ENCODE data around the gene IMP4. TPM values are rescaled to one million over a fixed set of nuclear protein-coding genes. Genes with fewer than 3 reads are reported as not detected.

Gene IMP4
- total and polyA plus RNA-seq, 12 donors = 50.6 to 190 (median 64.6) TPM

DNA sequence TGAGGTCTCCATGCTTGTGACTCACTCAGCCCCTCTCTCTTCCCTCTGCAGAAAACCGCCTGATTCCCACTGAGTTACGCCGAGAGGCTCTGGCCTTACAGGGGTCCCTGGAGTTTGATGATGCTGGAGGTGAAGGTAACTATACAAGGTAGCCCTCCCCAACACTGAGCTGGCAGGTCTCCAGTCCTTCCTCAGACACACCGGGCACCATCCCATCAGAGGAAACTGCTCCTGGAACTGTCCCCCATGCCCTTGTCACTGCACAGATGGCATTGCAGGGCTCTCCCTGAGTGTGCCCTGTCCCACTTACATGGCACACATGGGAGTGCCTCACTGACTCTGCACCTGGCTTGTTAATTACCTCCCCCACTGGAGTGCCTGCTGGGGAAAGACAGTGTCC is 1.9 kb downstream of the IMP4 start:
- Histone ChIP-seq H3K4me3 (no peak overlapping the region), H3K27me3 (no peaks in the 10 kb centered on the region), H3K36me3 (peaks cover 0 to 64% (median 32%) of the 10 kb centered on the region in 9 donors), H3K4me1 (peaks cover 3 to 29% (median 16%) of the 10 kb centered on the region in 9 donors), H3K9me3 (no peaks in the 10 kb centered on the region), H3K27ac (no peak overlapping the region)
- ATAC-seq (no peak), DNase-seq (no peak)
- 91 to 93% methylated on average over 4 of the region's 4 CpGs for WGBS, 2 donors
- intact Hi-C loops (cut with DNase I) = loop anchor here in 3 of 10 donors (5.0 kb wide), 2 partner anchors 162 to 467 kb away; partner anchors contain the start of genes MZT2B (in 2 of the 3) and SMPD4 (in 2 of the 3)
- TF ChIP-seq, protein P1, sequence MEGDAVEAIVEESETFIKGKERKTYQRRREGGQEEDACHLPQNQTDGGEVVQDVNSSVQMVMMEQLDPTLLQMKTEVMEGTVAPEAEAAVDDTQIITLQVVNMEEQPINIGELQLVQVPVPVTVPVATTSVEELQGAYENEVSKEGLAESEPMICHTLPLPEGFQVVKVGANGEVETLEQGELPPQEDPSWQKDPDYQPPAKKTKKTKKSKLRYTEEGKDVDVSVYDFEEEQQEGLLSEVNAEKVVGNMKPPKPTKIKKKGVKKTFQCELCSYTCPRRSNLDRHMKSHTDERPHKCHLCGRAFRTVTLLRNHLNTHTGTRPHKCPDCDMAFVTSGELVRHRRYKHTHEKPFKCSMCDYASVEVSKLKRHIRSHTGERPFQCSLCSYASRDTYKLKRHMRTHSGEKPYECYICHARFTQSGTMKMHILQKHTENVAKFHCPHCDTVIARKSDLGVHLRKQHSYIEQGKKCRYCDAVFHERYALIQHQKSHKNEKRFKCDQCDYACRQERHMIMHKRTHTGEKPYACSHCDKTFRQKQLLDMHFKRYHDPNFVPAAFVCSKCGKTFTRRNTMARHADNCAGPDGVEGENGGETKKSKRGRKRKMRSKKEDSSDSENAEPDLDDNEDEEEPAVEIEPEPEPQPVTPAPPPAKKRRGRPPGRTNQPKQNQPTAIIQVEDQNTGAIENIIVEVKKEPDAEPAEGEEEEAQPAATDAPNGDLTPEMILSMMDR (IDR thresholded peaks at IDR 0.05) = no peak

DNA sequence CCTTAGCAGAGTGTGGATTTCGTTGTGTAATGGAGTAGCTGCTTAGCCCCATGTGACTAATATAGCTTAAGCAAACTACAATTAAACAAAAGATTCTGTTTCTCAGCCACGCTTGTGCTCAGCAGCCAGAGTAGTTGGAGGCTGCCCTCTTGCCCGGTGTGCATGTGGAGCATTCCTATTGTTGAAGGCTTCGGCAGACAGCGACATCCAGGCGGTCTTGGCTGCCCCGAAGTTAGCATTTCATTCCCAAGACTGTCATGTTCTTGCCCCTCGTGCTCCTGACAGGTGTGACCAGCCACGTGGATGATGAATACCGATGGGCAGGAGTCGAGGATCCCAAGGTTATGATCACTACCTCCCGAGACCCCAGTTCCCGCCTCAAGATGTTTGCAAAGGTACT is 2.4 kb downstream of the IMP4 start:
- WGBS, 2 donors = 97 to 99% methylated on average over 13 of the region's 13 CpGs
- intact Hi-C loops (cut with DNase I) = no loop called here
- DNase-seq = no peak
- H3K4me3 ChIP-seq = no peak overlapping the region
- H3K27ac ChIP-seq = no peak overlapping the region
- H3K9me3 ChIP-seq = no peaks in the 10 kb centered on the region
- no peak for ATAC-seq
- H3K27me3 ChIP-seq = no peaks in the 10 kb centered on the region
- H3K4me1 ChIP-seq = peaks cover 3 to 29% (median 16%) of the 10 kb centered on the region in 9 donors
- TF ChIP-seq, protein P1 (IDR thresholded peaks at IDR 0.05) = no peak
- peaks cover 0 to 60% (median 32%) of the 10 kb centered on the region in 9 donors for H3K36me3 ChIP-seq

DNA sequence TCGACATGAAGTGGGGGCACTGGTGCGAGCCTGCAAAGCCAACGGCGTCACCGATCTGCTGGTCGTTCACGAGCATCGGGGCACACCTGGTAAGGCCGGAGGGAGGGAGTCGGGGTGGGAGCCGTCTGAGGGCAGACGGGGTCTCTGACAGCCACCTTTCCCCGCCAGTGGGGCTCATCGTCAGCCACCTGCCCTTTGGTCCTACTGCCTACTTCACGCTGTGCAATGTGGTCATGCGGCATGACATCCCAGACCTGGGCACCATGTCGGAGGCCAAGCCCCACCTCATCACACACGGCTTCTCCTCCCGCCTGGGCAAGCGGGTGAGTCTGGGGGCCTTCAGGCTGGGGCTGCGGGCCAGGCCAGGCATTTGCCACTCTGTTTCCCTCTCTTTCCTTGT is 2.9 kb downstream of the IMP4 start:
- Histone ChIP-seq H3K36me3 (peaks cover 0 to 55% (median 32%) of the 10 kb centered on the region in 9 donors), H3K4me3 (no peak overlapping the region), H3K4me1 (peaks cover 3 to 27% (median 16%) of the 10 kb centered on the region in 9 donors), H3K9me3 (no peaks in the 10 kb centered on the region), H3K27ac (no peak overlapping the region), H3K27me3 (no peaks in the 10 kb centered on the region)
- ATAC-seq (no peak), DNase-seq (no peak)
- WGBS, 2 donors = 96 to 98% methylated on average over 21 of the region's 21 CpGs
- intact Hi-C loops (cut with DNase I) = no loop called here
- TF ChIP-seq, protein P1 (IDR thresholded peaks at IDR 0.05) = no peak

DNA sequence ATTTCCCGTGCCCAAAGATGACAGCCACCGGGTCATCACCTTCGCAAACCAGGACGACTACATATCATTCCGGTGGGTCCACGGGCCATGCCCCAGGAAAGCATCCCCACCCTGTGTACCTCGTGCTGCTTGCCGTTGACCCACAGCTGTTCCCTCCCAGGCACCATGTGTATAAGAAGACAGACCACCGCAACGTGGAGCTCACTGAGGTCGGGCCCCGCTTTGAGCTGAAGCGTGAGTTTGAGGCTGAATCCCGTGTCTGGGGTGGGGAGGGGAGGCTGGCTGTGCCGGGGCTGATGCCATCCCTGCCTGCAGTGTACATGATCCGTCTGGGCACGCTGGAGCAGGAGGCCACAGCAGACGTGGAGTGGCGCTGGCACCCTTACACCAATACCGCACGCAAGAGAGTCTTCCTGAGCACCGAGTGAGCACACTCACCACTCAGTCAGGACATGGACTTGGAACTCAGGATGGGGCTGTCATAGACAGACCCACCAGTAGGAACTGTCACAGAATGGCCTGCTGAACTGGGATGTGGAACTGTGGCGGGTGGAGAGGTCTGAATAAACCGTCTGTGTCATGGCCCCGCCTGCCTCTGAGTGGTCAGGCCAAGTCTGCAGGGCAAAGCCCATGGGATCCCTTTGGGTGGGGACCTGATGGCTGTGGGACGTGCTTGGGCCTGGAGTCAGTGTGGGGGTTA is 3.5 kb downstream of the IMP4 start:
- DNase-seq = no peak

More for the DNA sequence above, 3.5 kb downstream of the IMP4 start:
- H3K27me3 ChIP-seq = no peaks in the 10 kb centered on the region
- H3K4me1 ChIP-seq = peaks cover 3 to 21% (median 14%) of the 10 kb centered on the region in 9 donors
- ATAC-seq = no peak
- H3K36me3 ChIP-seq = peaks cover 0 to 53% (median 32%) of the 10 kb centered on the region in 9 donors
- H3K27ac ChIP-seq = no peak overlapping the region
- TF ChIP-seq, protein P1 (IDR thresholded peaks at IDR 0.05) = no peak
- WGBS, 2 donors = 93 to 95% methylated on average over 26 of the region's 26 CpGs
- H3K4me3 ChIP-seq = no peak overlapping the region
- intact Hi-C loops (cut with DNase I) = no loop called here
- H3K9me3 ChIP-seq = no peaks in the 10 kb centered on the region

All from heart right ventricle (tissue), 16 donors.